ENCODE results near the gene FAM180B.

- TF ChIP-seq CTCF (conservative IDR thresholded peaks at IDR 0.05 in 1 of 2, IDR thresholded peaks at IDR 0.05 in 1 of 2; ENCODE audit: extremely low read depth in 1 of 2, insufficient read depth in 1 of 2, low read depth in 1 of 2, low read length in 2 of 2) = peak; percentile 38 to 53
- TF ChIP-seq EZH2 (IDR thresholded peaks at IDR 0.05; ENCODE audit: borderline replicate concordance, low read length) = no peak
Observed at GRCh38 chr11:47551086-47551485, 35.4 kb upstream of the FAM180B start.

Data from mammary epithelial cell (primary cell).